K562 (cell line): ENCODE data around the gene CAPN8. TPM values are rescaled to one million over a fixed set of nuclear protein-coding genes. Genes with fewer than 3 reads are reported as not detected.
A peak's percentile ranks its signal among the peaks of the same experiment; 100 is the strongest.

ENCODE experiments used
- BRCA1 ChIP-seq, 2 experiments: fragments of 450-650 bp in 1 of 2; sonication (generic) in 1 of 2; formaldehyde crosslinking in 1 of 2; IDR thresholded peaks; 2 replicates each; pipeline versions ENCODE4 v1.5.0 to v1.6.1; 2017 to 2020; ENCODE audit warnings: mild to moderate bottlenecking in 1 of 2, missing genetic modification reagents in 1 of 2
- NFIX ChIP-seq: fragments of 250-450 bp; sonication (Bioruptor Pico); IDR thresholded peaks from 2 replicates; pipeline ENCODE4 v1.4.0; 2020; ENCODE audit warnings: low read depth, mild to moderate bottlenecking, moderate library complexity
- PYGO2 ChIP-seq: fragments of 450-650 bp; IDR thresholded peaks from 2 replicates; pipeline ENCODE4 v1.6.1; 2016; ENCODE audit warnings: mild to moderate bottlenecking, missing genetic modification characterization, moderate library complexity, missing compliant biosample characterization
- STAT5A ChIP-seq: IDR thresholded peaks from 2 replicates; pipeline ENCODE4 v1.6.1; 2012; ENCODE audit warnings: low read length, inconsistent platforms, borderline replicate concordance
- TAF7 ChIP-seq: fragments of 450-650 bp; IDR thresholded peaks from 2 replicates; pipeline ENCODE4 v1.6.1; 2016; ENCODE audit warnings: missing genetic modification characterization, missing compliant biosample characterization
- WHSC1 ChIP-seq: IDR thresholded peaks from one replicate; pipeline ENCODE4 v1.6.1; 2012; ENCODE audit warnings: low read length, control low read depth, inconsistent platforms
- ZNF121 ChIP-seq: sonication (generic); formaldehyde crosslinking; conservative IDR thresholded peaks from 2 replicates; pipeline ENCODE4 v1.8.0; 2022; ENCODE audit warnings: missing genetic modification reagents
- ZNF134 ChIP-seq: fragments of 250-450 bp; sonication (Bioruptor Pico); conservative IDR thresholded peaks from 2 replicates; pipeline ENCODE4 v1.4.0; 2020
- polyA plus RNA-seq, 8 experiments: library from polyadenylated mRNA; depleted of rRNA in 4 of 8; stranded (reverse) in 5 of 8; unstranded in 3 of 8; fragments of >200 nt; fragmentation: Nextera tagmentation in 2 of 8; fragmentation: Illumina TruSeq in 1 of 8; extraction: Ambion mirVana in 2 of 8; extraction: Trizol in 1 of 8; gene quantifications; 2 replicates each; pipeline versions ENCODE4 v1.2.1 to v1.2.3, GENCODE V29; 2011 to 2014; ENCODE audit warnings: inconsistent platforms in 1 of 8, missing spikeins in 1 of 8
- total RNA-seq, 7 experiments: library from RNA; depleted of rRNA in 6 of 7; stranded (reverse); fragments of >200 nt in 6 of 7; fragmentation: Illumina TruSeq in 2 of 7; extraction: Trizol in 2 of 7; gene quantifications; 2 replicates each; pipeline versions ENCODE4 v1.2.1 to v1.2.3, GENCODE V29; 2011 to 2021; ENCODE audit warnings: low replicate concordance in 1 of 7
- TF ChIP-seq, protein P1 (sequence below): sonication (generic); formaldehyde crosslinking; IDR thresholded peaks from 2 replicates; pipeline ENCODE4 v1.8.1; 2023; ENCODE audit warnings: mild to moderate bottlenecking, missing genetic modification reagents
- TF ChIP-seq, protein P2 (sequence below): fragments of 450-650 bp; formaldehyde crosslinking; IDR thresholded peaks from 2 replicates; pipeline ENCODE4 v1.4.0; 2020; ENCODE audit warnings: mild to moderate bottlenecking, mixed read lengths
- TF ChIP-seq, protein P3 (sequence below): sonication (generic); formaldehyde crosslinking; IDR thresholded peaks from 2 replicates; pipeline ENCODE4 v1.8.0; 2022; ENCODE audit warnings: missing genetic modification reagents, mild to moderate bottlenecking, moderate library complexity, borderline replicate concordance
- TF ChIP-seq, protein P4 (sequence below): fragments of 250-450 bp; sonication (Bioruptor Pico); IDR thresholded peaks from 2 replicates; pipeline ENCODE4 v1.9.0; 2021; ENCODE audit warnings: mild to moderate bottlenecking, inconsistent platforms
- TF ChIP-seq, protein P5 (sequence below), 2 experiments: fragments of 450-650 bp in 1 of 2; IDR thresholded peaks; 2 replicates each; pipeline ENCODE4 v1.6.1; 2011 to 2017; ENCODE audit warnings: low read depth in 2 of 2, antibody characterized with exemption in 1 of 2, borderline replicate concordance in 1 of 2, low read length in 1 of 2, mild to moderate bottlenecking in 1 of 2, mixed read lengths in 1 of 2; ENCODE audit not compliant: control insufficient read depth in 1 of 2

The CAPN8 gene
- total and polyA plus RNA-seq, 9 of the 15 experiments (the other 6 are each of a cell fraction or from before 2014, with no cell fraction given) = 0.06 TPM; not detected in 8

DNA sequence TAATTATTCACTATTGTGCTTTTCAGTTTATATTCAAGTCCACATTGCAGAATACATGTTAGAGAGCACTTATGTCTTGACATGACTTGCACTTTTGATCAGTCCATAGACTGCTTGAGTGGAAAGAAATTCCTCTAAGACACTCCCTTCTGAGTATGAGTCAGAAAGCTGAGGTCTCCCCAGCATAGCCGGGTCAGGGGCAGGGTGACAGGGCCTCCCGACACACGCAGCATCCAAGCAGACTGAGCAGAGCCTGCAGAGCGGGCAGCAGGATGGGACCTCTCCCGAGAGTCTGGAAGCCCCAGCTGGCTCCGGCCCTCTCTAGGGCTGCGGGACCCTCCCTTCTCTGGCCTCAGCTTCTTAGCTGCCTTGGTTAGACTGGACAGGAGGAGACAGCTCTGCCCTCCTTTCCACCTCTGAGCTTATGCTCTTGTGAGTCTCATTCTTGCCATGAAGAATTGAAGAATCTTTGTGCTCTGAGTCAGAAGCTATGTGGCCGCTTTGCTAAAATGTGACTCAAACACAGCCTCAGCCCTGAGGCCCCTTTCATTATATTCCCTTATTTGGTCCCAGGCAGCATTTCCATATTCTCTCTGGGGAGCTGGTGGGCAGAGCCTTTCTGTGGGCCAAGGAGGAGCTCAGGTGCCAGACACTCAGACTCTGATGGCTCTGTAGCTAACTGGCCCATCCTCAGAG lies 35.6 kb upstream of the CAPN8 start (continued):
- no peak for TF ChIP-seq BRCA1 (IDR thresholded peaks at IDR 0.05)
- TF ChIP-seq BRCA1 (CRISPR knock-in tag; IDR thresholded peaks at IDR 0.05) = no peak
- no peak for TF ChIP-seq TAF7 (tag)
- TF ChIP-seq, protein P1, sequence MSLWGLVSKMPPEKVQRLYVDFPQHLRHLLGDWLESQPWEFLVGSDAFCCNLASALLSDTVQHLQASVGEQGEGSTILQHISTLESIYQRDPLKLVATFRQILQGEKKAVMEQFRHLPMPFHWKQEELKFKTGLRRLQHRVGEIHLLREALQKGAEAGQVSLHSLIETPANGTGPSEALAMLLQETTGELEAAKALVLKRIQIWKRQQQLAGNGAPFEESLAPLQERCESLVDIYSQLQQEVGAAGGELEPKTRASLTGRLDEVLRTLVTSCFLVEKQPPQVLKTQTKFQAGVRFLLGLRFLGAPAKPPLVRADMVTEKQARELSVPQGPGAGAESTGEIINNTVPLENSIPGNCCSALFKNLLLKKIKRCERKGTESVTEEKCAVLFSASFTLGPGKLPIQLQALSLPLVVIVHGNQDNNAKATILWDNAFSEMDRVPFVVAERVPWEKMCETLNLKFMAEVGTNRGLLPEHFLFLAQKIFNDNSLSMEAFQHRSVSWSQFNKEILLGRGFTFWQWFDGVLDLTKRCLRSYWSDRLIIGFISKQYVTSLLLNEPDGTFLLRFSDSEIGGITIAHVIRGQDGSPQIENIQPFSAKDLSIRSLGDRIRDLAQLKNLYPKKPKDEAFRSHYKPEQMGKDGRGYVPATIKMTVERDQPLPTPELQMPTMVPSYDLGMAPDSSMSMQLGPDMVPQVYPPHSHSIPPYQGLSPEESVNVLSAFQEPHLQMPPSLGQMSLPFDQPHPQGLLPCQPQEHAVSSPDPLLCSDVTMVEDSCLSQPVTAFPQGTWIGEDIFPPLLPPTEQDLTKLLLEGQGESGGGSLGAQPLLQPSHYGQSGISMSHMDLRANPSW (CRISPR knock-in tag) = no peak
- TF ChIP-seq, protein P2, sequence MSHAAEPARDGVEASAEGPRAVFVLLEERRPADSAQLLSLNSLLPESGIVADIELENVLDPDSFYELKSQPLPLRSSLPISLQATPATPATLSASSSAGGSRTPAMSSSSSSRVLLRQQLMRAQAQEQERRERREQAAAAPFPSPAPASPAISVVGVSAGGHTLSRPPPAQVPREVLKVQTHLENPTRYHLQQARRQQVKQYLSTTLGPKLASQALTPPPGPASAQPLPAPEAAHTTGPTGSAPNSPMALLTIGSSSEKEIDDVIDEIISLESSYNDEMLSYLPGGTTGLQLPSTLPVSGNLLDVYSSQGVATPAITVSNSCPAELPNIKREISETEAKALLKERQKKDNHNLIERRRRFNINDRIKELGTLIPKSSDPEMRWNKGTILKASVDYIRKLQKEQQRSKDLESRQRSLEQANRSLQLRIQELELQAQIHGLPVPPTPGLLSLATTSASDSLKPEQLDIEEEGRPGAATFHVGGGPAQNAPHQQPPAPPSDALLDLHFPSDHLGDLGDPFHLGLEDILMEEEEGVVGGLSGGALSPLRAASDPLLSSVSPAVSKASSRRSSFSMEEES (CRISPR knock-in tag) = no peak
- no peak for TF ChIP-seq WHSC1
- TF ChIP-seq ZNF121 (CRISPR knock-in tag) = no peak
- TF ChIP-seq, protein P3, sequence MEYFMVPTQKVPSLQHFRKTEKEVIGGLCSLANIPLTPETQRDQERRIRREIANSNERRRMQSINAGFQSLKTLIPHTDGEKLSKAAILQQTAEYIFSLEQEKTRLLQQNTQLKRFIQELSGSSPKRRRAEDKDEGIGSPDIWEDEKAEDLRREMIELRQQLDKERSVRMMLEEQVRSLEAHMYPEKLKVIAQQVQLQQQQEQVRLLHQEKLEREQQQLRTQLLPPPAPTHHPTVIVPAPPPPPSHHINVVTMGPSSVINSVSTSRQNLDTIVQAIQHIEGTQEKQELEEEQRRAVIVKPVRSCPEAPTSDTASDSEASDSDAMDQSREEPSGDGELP = peak; percentile 67; the same call in 1 of the 2 replicates
- TF ChIP-seq, protein P4, sequence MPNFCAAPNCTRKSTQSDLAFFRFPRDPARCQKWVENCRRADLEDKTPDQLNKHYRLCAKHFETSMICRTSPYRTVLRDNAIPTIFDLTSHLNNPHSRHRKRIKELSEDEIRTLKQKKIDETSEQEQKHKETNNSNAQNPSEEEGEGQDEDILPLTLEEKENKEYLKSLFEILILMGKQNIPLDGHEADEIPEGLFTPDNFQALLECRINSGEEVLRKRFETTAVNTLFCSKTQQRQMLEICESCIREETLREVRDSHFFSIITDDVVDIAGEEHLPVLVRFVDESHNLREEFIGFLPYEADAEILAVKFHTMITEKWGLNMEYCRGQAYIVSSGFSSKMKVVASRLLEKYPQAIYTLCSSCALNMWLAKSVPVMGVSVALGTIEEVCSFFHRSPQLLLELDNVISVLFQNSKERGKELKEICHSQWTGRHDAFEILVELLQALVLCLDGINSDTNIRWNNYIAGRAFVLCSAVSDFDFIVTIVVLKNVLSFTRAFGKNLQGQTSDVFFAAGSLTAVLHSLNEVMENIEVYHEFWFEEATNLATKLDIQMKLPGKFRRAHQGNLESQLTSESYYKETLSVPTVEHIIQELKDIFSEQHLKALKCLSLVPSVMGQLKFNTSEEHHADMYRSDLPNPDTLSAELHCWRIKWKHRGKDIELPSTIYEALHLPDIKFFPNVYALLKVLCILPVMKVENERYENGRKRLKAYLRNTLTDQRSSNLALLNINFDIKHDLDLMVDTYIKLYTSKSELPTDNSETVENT (CRISPR knock-in tag) = no peak
- no peak for TF ChIP-seq NFIX (CRISPR knock-in tag)
- no peak for TF ChIP-seq STAT5A
- TF ChIP-seq ZNF134 (CRISPR knock-in tag) = no peak
- no peak for TF ChIP-seq PYGO2 (tag)
- TF ChIP-seq, protein P5, sequence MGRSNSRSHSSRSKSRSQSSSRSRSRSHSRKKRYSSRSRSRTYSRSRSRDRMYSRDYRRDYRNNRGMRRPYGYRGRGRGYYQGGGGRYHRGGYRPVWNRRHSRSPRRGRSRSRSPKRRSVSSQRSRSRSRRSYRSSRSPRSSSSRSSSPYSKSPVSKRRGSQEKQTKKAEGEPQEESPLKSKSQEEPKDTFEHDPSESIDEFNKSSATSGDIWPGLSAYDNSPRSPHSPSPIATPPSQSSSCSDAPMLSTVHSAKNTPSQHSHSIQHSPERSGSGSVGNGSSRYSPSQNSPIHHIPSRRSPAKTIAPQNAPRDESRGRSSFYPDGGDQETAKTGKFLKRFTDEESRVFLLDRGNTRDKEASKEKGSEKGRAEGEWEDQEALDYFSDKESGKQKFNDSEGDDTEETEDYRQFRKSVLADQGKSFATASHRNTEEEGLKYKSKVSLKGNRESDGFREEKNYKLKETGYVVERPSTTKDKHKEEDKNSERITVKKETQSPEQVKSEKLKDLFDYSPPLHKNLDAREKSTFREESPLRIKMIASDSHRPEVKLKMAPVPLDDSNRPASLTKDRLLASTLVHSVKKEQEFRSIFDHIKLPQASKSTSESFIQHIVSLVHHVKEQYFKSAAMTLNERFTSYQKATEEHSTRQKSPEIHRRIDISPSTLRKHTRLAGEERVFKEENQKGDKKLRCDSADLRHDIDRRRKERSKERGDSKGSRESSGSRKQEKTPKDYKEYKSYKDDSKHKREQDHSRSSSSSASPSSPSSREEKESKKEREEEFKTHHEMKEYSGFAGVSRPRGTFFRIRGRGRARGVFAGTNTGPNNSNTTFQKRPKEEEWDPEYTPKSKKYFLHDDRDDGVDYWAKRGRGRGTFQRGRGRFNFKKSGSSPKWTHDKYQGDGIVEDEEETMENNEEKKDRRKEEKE (IDR thresholded peaks at IDR 0.05; ENCODE audit: borderline replicate concordance in 1 of 2, control insufficient read depth in 1 of 2, low read depth in 2 of 2, low read length in 1 of 2) = no peak
